IMR-90 (cell line): Measurements from ENCODE around the gene ARSJ. TPM values are rescaled to one million over a fixed set of nuclear protein-coding genes. Genes with fewer than 3 reads are reported as not detected.

Source experiments
- ATAC-seq: fragments of 200-7000 bp; cut with Tn5 transposase; 2 replicates; pipeline ENCODE4 v1.9.1; 2020; ENCODE audit warnings: low read depth, mild to moderate bottlenecking, moderate library complexity
- BruUV-seq: library from RNA; stranded (reverse); fragments of 400-500 nt; replicated peaks from 2 replicates; lab custom pipeline; 2021; lab: Mats Ljungman, UMichigan
- CTCF ChIA-PET: fragments of 300-600 bp; formaldehyde crosslinking; extraction: SDS; loops from one replicate; lab custom pipeline; 2021; ENCODE audit warnings: antibody characterized with exemption; lab: Yijun Ruan, JAX
- POLR2A ChIA-PET: fragments of 300-600 bp; sonication (Branson Sonifier 250); formaldehyde crosslinking; loops from one replicate; lab custom pipeline; 2022; ENCODE audit warnings: antibody characterized with exemption; ENCODE audit not compliant: unreplicated experiment; lab: Charles Lee
- DNase-seq: peaks from one replicate; pipeline ENCODE4 v3.0.0; 2013
- H2AFZ ChIP-seq: replicated peaks from 2 replicates; pipeline ENCODE3; 2013; ENCODE audit warnings: low read length, mild to moderate bottlenecking; ENCODE audit not compliant: poor library complexity
- H2AK5ac ChIP-seq: 2 replicates; pipeline ENCODE4 v1.6.1; 2013; ENCODE audit warnings: low read depth, low read length, inconsistent platforms
- H2AK9ac ChIP-seq: replicated peaks from 2 replicates; pipeline ENCODE3; 2013; ENCODE audit warnings: mild to moderate bottlenecking, low read depth, low read length, moderate library complexity; ENCODE audit not compliant: poor library complexity
- H2BK120ac ChIP-seq: 2 replicates; pipeline ENCODE4 v1.6.1; 2013; ENCODE audit warnings: low read depth, low read length, inconsistent platforms
- H2BK15ac ChIP-seq: 3 replicates; pipeline ENCODE4 v1.6.1; 2013; ENCODE audit warnings: low read depth, low read length, inconsistent platforms
- H2BK20ac ChIP-seq: 2 replicates; pipeline ENCODE4 v1.6.1; 2013; ENCODE audit warnings: low read depth, mild to moderate bottlenecking, inconsistent platforms, low read length, moderate library complexity
- H2BK5ac ChIP-seq: 2 replicates; pipeline ENCODE4 v1.6.1; 2013; ENCODE audit warnings: mild to moderate bottlenecking, low read depth, low read length, inconsistent platforms; ENCODE audit not compliant: poor library complexity, severe bottlenecking
- H3K14ac ChIP-seq: replicated peaks from 2 replicates; pipeline ENCODE4 v1.6.1; 2013; ENCODE audit warnings: low read depth, low read length, inconsistent platforms
- H3K18ac ChIP-seq: 2 replicates; pipeline ENCODE4 v1.6.1; 2013; ENCODE audit warnings: low read depth, low read length, control low read depth
- H3K23ac ChIP-seq: 2 replicates; pipeline ENCODE4 v1.6.1; 2013; ENCODE audit warnings: low read depth, low read length, inconsistent platforms
- H3K27ac ChIP-seq: 2 replicates; pipeline ENCODE4 v1.5.1; 2013; ENCODE audit warnings: mild to moderate bottlenecking, control low read depth, low read length; ENCODE audit not compliant: insufficient read depth
- H3K27me3 ChIP-seq: 2 replicates; pipeline ENCODE4 v1.6.1; 2013; ENCODE audit warnings: low read length; ENCODE audit not compliant: control insufficient read depth, insufficient read depth
- H3K36me3 ChIP-seq: 2 replicates; pipeline ENCODE4 v1.6.1; 2013; ENCODE audit warnings: low read length, mixed read lengths; ENCODE audit not compliant: control insufficient read depth, insufficient read depth
- H3K4ac ChIP-seq: 2 replicates; pipeline ENCODE4 v1.6.1; 2013; ENCODE audit warnings: low read depth, low read length, inconsistent platforms
- H3K4me1 ChIP-seq: 2 replicates; pipeline ENCODE4 v1.6.1; 2013; ENCODE audit warnings: low read length, mixed read lengths; ENCODE audit not compliant: control insufficient read depth, insufficient read depth
- H3K4me2 ChIP-seq: 2 replicates; pipeline ENCODE4 v1.6.1; 2013; ENCODE audit warnings: low read depth, mild to moderate bottlenecking, control low read depth, low read length, moderate library complexity
- H3K4me3 ChIP-seq: 2 replicates; pipeline ENCODE4 v1.5.1; 2013; ENCODE audit warnings: low read depth, mild to moderate bottlenecking, control low read depth, low read length, moderate library complexity; ENCODE audit not compliant: insufficient read depth
- H3K56ac ChIP-seq: 2 replicates; pipeline ENCODE4 v1.6.1; 2013; ENCODE audit warnings: low read length, inconsistent platforms; ENCODE audit not compliant: insufficient read depth; ENCODE audit errors: extremely low read depth
- H3K79me1 ChIP-seq, 2 experiments: 2 replicates each; pipeline ENCODE4 v1.6.1; 2013; ENCODE audit warnings: low read length in 2 of 2, inconsistent platforms in 1 of 2, low read depth in 1 of 2
- H3K9ac ChIP-seq: 2 replicates; pipeline ENCODE4 v1.6.1; 2013; ENCODE audit warnings: low read depth, low read length, control low read depth
- H3K9me1 ChIP-seq: 2 replicates; pipeline ENCODE4 v1.6.1; 2013; ENCODE audit warnings: low read length, inconsistent platforms; ENCODE audit not compliant: insufficient read depth
- H3K9me3 ChIP-seq: 2 replicates; pipeline ENCODE4 v1.6.1; 2013; ENCODE audit warnings: low read length; ENCODE audit not compliant: control insufficient read depth, insufficient read depth
- H4K20me1 ChIP-seq: 2 replicates; pipeline ENCODE4 v1.6.1; 2013; ENCODE audit warnings: low read length, inconsistent platforms; ENCODE audit not compliant: insufficient read depth
- H4K5ac ChIP-seq: 2 replicates; pipeline ENCODE4 v1.6.1; 2013; ENCODE audit warnings: mild to moderate bottlenecking, low read depth, low read length, control low read depth
- H4K8ac ChIP-seq, 2 experiments: 2 replicates each; pipeline ENCODE4 v1.6.1; 2013; ENCODE audit warnings: low read depth in 2 of 2, low read length in 2 of 2, control low read depth in 1 of 2, inconsistent platforms in 1 of 2
- H4K91ac ChIP-seq: 2 replicates; pipeline ENCODE4 v1.6.1; 2013; ENCODE audit warnings: low read depth, low read length, inconsistent platforms; ENCODE audit not compliant: insufficient read depth
- CHD1 ChIP-seq: IDR thresholded peaks from 2 replicates; pipeline ENCODE4 v1.6.1; 2012; ENCODE audit warnings: low read depth, low read length, improper control_type of control experiment
- MAFK ChIP-seq: IDR thresholded peaks from 2 replicates; pipeline ENCODE4 v1.6.1; 2012; ENCODE audit warnings: low read depth, low read length, improper control_type of control experiment
- MAZ ChIP-seq: IDR thresholded peaks from 2 replicates; pipeline ENCODE4 v1.6.1; 2012; ENCODE audit warnings: low read depth, mild to moderate bottlenecking, low read length, improper control_type of control experiment, moderate library complexity, borderline replicate concordance
- NFE2L2 ChIP-seq: fragments of 150-350 bp; IDR thresholded peaks from 2 replicates; pipeline ENCODE4 v1.6.1; 2016; ENCODE audit warnings: low read depth, mild to moderate bottlenecking, low read length
- POLR2A ChIP-seq: IDR thresholded peaks from 2 replicates; pipeline ENCODE4 v1.6.1; 2012; ENCODE audit warnings: mild to moderate bottlenecking, low read depth, low read length
- RFX5 ChIP-seq: IDR thresholded peaks from 2 replicates; pipeline ENCODE4 v1.8.0; 2012; ENCODE audit warnings: low read depth, mild to moderate bottlenecking, low read length, moderate library complexity
- SMC3 ChIP-seq: fragments of 150-350 bp; IDR thresholded peaks from 2 replicates; pipeline ENCODE4 v1.6.1; 2016; ENCODE audit warnings: low read depth, mild to moderate bottlenecking, antibody characterized with exemption, low read length, moderate library complexity
- WGBS, 2 experiments: methylation state at CpG; one replicate each; pipeline versions ENCODE4 v1.1.5 to v1.1.7; 2013; ENCODE audit warnings: missing lambda C conversion rate in 2 of 2; ENCODE audit not compliant: insufficient read length in 1 of 2; ENCODE audit errors: extremely low coverage in 2 of 2; 5-methylcytosine and 5-hydroxymethylcytosine counted together
- dilution Hi-C: fragments of 300-500 bp; cut with HindIII; formaldehyde crosslinking; loops from one replicate; pipeline ENCODE4 v1.14.3; 2018; ENCODE audit warnings: low sequenced_read_pairs; ENCODE audit not compliant: unreplicated experiment
- in situ Hi-C: fragments of 300-500 bp; cut with MboI; formaldehyde crosslinking; loops from 3 replicates; pipeline ENCODE4 v1.14.3; 2019; ENCODE audit warnings: low sequenced_read_pairs, inconsistent platforms, mixed read lengths
- intact Hi-C: fragments of 100-400 bp; cut with micrococcal nuclease; formaldehyde crosslinking; loops from 2 replicates; pipeline ENCODE4 v1.10.0; 2022
- polyA plus RNA-seq, 3 experiments: library from polyadenylated mRNA; depleted of rRNA; stranded (reverse); fragments of >200 nt; gene quantifications; 2 replicates each; pipeline ENCODE4 v1.2.3, GENCODE V29; 2012; ENCODE audit warnings: low replicate concordance in 1 of 3
- total RNA-seq: library from RNA; depleted of rRNA; stranded (reverse); fragments of >200 nt; gene quantifications from 2 replicates; pipeline ENCODE4 v1.2.3, GENCODE V29; 2012
- TF ChIP-seq, protein P1 (sequence below): fragments of 150-350 bp; IDR thresholded peaks from 2 replicates; pipeline ENCODE4 v1.6.1; 2016; ENCODE audit warnings: low read depth, mild to moderate bottlenecking, low read length, moderate library complexity, borderline replicate concordance
- TF ChIP-seq, protein P2 (sequence below): fragments of 150-350 bp; IDR thresholded peaks from 2 replicates; pipeline ENCODE4 v1.6.1; 2017; ENCODE audit warnings: mild to moderate bottlenecking, antibody characterized with exemption, low read length, low read depth

Gene ARSJ
- total and polyA plus RNA-seq, 2 of the 4 experiments (the other 2 are of a cell fraction): 47.7 to 143 TPM

- Histone ChIP-seq H3K4me2 (peak overlapping the region; percentile 75; the same call in 1 of the 2 replicates), H4K91ac (peak overlapping the region; percentile 71), H3K56ac (no peak overlapping the region), H2AK9ac (no peak overlapping the region), H3K18ac (peak overlapping the region; percentile 92; the same call in 1 of the 2 replicates), H2BK20ac (peak overlapping the region; percentile 24; the same call in 1 of the 2 replicates), H2AFZ (no peak overlapping the region), H3K9me1 (peaks cover 4% of the 10 kb centered on the region), H4K5ac (peak overlapping the region; percentile 75; the same call in 1 of the 2 replicates), H2BK15ac (no peak overlapping the region), H2BK5ac (peak overlapping the region; percentile 80), H3K27me3 (no peaks in the 10 kb centered on the region), H4K8ac (peak overlapping the region in 1 of 2 experiments; percentile 72; a peak in 2 of 4 replicates), H3K14ac (peak overlapping the region; percentile 91), H3K79me1 (peaks cover 13 to 39% of the 10 kb centered on the region in 2 experiments), H3K27ac (peak overlapping the region; percentile 86; the same call in 1 of the 2 replicates), H4K20me1 (no peaks in the 10 kb centered on the region), H2BK120ac (peak overlapping the region; percentile 81), H3K23ac (peak overlapping the region; percentile 74), H3K4me3 (no peak overlapping the region), H3K4me1 (peaks cover 10% of the 10 kb centered on the region), H3K9me3 (no peaks in the 10 kb centered on the region), H3K36me3 (peaks cover 8% of the 10 kb centered on the region), H3K9ac (peak overlapping the region; percentile 61; the same call in 1 of the 2 replicates), H2AK5ac (peak overlapping the region; percentile 61; the same call in 1 of the 2 replicates), H3K4ac (peak overlapping the region; percentile 85; the same call in 1 of the 2 replicates)
- intact Hi-C loops: loop anchor here (5.0 kb wide), 1 partner anchor 194 kb away; the partner anchor contains the start of gene CAMK2D
- dilution Hi-C loops: no loop called here
- TF ChIP-seq CHD1 (no peak), MAZ (no peak), MAFK (no peak), RFX5 (no peak), NFE2L2 (no peak), SMC3 (no peak), POLR2A (no peak)
- TF ChIP-seq, protein P1, sequence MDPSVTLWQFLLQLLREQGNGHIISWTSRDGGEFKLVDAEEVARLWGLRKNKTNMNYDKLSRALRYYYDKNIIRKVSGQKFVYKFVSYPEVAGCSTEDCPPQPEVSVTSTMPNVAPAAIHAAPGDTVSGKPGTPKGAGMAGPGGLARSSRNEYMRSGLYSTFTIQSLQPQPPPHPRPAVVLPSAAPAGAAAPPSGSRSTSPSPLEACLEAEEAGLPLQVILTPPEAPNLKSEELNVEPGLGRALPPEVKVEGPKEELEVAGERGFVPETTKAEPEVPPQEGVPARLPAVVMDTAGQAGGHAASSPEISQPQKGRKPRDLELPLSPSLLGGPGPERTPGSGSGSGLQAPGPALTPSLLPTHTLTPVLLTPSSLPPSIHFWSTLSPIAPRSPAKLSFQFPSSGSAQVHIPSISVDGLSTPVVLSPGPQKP: no peak
- TF ChIP-seq, protein P2, sequence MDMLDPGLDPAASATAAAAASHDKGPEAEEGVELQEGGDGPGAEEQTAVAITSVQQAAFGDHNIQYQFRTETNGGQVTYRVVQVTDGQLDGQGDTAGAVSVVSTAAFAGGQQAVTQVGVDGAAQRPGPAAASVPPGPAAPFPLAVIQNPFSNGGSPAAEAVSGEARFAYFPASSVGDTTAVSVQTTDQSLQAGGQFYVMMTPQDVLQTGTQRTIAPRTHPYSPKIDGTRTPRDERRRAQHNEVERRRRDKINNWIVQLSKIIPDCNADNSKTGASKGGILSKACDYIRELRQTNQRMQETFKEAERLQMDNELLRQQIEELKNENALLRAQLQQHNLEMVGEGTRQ: no peak
- BruUV-seq: no TSS peak
- in situ Hi-C loops: no loop called here
- ATAC-seq (no peak), DNase-seq (no peak)
- POLR2A ChIA-PET: no interaction called here
- CTCF ChIA-PET: interaction anchor here (0.6 to 1.2 kb wide), 2 partner anchors 8 to 17 kb away, joined by 3 to 4 read pairs; no protein-coding TSS in a partner anchor
- no CpG with 5 or more reads among the region's 3 CpGs for WGBS, 2 experiments
Measured at GRCh38 chr4:113955948-113956347, 23.5 kb downstream of the ARSJ start.
